AG20443 (cell line): ENCODE measurements around the gene ATP6V1F.

ENCODE experiments used
- DNase-seq: peaks from one replicate; pipeline ENCODE4 v3.0.0; 2012; ENCODE audit warnings: low spot score, mixed read lengths

The ATP6V1F gene

DNA sequence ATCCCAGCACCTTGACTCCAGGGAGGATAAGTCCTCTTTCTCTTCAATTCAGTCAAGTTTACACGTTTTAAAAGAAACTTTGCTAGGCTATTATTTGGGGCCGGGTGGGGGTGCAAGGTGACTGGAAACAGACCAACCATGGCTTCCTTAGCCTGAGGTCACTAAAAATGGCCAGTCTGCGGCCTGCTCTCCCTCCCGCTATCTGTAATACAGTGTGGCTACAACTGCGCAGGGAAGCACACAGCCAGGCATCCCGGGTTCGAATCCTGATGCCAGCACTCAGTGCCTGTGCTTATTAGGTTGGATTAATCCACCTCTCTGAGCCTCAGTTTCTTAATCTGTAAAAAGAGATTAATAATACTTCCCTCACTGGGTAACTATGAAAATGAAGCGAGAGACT is 19.5 kb downstream of the ATP6V1F start:
- no peak for DNase-seq

- peak; percentile 94 for DNase-seq
Observed at GRCh38 chr7:128883622-128884448, 21.2 kb downstream of the ATP6V1F start.

- DNase-seq = no peak
Observed at GRCh38 chr7:128884561-128885369, 22.1 kb downstream of the ATP6V1F start.

DNA sequence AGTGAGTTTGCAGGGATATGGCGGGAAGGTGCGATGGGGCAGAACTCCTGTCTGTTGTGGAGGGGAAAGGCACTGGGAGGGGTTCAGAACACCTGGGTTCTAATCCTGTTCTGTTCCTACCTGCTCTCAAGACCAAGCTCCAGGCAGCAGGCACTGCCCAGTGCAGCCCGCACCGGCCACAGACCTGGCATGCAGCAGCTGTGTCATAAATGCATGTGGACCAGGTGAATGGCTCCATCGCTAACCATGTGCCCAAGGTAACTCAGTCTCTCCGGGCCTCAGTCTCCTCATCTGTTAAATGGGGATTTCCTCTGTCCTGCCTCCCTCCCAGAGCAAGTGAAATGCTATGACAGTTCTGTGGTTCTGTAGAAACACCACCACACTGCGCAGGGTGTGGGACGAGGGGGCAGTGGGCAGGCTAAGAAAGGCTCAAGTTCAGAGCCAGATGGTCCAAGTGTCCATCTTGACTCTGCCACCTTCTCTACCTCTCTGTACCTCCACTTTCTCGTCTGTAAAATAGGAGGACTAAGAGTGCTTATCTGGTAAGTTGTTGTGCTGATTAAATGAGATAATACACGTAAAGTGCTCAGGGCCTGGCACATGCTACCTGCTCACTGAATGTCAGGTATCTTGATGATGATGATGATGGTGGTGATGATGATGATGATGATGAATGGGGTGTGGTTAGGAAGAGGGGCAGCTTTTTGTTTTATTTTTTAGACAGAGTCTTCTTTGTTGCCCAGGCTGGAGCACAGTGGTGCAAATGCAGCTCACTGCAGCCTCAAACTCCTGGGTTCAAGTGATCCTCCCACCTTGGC is 22.9 kb downstream of the ATP6V1F start:
- no peak for DNase-seq

DNA sequence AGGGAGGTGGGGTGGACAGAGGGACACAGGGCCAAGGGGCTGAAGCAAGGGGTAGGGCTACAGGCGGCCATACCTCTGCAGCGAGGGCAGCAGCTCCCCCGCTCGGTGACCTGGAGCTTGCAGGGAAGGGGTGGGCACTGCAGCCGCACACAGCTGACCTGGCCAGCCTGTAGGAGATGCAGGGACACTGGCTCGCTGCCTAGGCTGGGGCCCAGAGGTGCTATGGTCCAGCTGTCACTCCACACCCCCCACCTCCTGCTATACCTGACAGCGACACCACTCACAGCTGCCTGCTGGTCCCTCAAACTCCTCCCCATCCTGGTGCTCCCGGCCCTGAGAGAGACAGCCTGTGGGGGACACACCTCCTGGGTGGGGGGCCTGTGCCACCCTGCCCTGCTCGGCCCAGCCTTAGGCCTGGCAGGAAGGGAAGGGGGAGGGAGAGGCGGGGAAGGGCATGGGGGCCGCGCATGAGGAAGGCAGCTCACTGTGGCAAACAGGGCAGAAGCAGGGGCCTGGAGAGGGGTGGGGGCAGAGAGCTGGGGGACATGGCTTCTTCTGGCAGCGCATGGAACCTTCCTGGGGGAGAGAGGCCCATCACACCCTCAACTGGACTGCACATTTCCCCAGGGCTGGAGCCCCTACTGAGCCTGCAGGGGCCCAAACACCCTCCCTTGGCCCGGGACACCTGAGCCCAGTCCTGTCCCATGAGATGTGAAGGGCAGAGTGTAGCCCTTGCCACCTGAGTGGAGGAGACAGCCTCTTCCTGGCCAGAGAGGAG is 23.9 kb downstream of the ATP6V1F start:
- DNase-seq = no peak

DNA sequence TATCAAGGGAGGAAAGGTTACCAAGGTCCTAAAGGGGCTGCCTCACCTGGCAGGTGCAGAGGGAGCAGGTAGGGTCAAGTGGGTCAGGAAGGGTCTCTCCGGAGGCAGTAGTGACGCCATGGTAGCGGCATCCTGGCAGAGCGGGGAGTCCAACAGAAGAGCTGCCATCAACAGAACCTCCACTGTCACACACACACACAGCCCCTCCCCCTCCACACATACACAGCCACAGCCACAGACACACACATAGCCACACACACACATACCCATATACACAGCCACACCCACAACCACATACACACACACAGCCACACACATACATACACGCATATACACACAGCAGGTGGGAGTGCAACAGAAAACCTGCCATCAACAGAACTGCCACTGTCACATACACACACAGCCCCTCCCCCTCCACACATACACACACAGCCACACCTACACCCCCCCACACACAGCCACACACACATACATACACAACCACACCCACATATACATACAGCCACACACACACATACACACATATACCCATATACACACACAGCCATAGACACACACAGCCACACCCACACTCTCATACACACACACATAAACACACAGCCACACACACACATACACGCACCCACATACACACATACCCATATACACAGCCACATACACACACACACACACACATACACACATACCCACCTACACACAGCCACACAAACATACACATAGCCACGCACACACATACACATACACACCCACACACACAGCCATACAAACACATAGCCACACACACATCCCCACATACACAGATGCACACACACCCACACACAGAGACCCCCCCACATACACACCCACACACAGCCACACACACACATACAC is 24.7 kb downstream of the ATP6V1F start:
- DNase-seq = no peak

DNA sequence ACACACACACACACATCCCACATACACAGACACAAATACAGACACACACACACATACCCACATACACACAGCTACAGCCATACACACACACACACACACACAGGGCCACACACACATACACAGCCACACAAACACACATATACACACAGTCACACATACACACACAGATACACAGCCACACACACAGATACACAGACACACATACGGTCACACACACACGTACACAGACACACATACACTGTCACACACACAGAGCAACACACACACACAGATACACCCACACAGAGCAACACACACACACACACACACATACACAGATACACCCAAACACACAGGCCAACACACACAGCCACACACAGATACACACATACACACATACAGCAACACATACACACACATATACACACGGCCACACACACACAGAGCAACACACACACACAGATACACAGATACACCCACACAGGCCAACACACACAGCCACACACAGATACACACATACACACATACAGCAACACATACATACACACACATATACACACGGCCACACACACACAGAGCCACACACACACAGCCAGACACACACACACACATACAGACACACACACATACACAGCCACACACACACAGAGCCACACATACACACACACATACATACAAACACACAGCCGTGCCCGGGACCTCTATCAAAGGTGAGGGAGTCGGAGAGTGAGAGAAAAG is 25.5 kb downstream of the ATP6V1F start:
- no peak for DNase-seq

DNA sequence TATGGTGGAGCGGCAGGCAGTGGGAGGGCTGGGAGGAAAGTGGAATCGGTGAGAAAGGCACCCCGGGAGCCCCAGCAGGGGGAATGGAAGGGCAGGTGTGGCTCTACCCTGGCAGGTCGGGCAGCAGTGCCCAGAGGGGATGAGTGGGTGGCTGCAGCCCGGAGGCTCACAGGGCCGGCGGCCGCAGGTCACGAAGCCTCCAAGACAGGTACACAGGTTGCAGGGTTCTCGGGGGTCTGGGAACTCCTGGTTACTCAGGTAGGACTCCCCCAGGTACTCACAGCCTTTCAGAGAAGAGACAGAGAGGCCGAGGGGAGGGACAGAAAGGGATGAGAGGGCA is 26.1 kb downstream of the ATP6V1F start:
- DNase-seq = no peak

DNA sequence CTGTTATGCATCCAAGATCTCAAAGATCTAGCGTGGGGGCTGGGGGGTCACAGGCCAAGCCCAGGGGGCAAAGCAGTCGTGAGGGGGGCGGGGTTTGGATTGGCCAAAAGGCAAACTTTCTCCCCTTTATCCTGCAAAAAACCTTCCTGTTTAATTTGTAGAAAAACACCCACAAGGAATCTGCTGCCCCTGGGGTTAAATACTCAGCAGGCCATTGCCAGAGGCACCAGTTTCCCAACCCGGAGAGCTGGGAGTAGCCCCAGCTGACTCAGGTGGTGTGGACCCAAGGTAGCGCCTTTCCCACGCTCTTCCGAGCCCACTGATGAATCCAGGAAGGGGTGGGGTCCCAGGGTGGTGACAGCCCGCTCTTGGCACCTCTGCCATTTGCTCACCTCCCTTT is 26.5 kb downstream of the ATP6V1F start:
- no peak for DNase-seq

- no peak for DNase-seq
Observed at GRCh38 chr7:128890306-128891109, 27.9 kb downstream of the ATP6V1F start.

DNA sequence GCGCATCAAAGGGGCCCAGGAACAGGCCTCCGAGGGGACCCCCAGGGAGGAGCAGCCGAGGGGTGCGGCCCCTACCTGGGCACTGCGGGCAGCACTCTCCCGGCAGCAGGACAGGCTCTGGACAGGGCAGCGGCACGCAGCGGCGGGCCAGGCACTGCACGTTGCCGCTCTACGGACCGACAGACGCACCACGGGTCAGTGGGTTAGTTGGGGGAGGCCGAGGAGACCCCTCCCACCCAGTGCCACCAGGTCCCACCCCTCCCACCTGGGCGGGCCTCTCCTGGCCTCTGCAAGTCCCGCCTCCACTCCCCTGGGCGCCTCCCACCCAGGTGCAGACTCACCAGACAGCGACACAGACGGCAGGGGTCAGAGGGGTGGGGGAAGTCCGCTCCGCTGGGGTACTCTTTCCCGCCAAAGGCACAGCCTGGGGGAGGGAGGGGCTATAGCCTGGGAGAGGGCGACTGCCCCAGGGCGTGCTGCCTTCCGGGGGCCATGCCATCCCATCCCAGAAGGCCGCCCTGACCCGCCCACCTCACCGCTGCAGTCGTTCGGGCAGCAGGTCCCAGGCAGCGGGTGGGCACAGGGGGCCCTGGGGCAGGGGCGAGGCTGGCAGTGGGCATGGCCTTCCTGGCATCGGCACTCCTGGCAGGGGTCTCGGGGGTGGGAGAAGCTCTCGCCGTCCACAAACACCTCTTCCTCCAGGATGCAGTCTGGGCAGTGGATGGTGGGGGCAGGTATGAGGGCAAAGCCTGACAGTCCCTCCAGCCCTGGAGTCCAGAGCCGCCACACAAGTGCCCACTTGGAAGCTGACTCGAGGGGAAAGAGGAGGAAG is 28.7 kb downstream of the ATP6V1F start:
- DNase-seq = no peak

GRCh38 chr7:128891942-128892269 is 29.2 kb downstream of the ATP6V1F start:
- DNase-seq = no peak

- DNase-seq = no peak
Observed at GRCh38 chr7:128892521-128893250, 30.0 kb downstream of the ATP6V1F start.

GRCh38 chr7:128893251-128894100 is 30.8 kb downstream of the ATP6V1F start:
- DNase-seq = no peak

DNA sequence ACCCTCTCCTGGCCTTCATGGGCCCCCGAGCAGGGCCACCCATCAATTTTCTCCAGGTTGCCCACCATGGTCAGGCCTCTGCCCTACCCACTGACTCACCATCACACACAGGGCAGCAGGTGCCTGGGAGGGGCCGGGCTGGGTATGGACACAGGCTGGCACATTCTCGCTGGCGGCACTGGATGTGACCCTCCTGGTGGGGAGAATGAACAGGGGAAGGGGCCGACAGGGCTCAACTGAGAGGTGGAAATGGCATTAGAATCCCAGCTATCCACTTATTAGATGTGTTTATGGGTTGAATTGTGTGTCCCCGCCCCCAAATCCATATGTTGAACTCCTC is 31.4 kb downstream of the ATP6V1F start:
- no peak for DNase-seq

DNA sequence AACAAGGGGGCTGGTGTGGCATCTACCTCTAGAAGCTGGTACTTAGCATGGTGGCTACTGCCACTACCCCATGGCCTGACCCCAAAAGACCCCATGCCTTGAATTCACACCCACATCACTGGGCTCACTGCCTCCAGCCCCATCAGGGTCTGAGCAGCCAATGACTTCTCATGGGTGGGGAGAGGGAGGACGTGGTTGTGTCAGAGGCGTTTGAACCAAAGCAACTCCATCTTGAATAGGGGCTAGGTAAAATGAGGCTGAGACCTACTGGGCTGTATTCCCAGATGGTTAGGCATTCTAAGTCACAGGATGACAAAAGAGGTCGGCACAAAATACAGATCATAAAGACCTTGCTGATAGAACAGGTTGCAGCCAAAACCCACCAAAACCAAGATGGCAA is 32.7 kb downstream of the ATP6V1F start:
- no peak for DNase-seq

DNA sequence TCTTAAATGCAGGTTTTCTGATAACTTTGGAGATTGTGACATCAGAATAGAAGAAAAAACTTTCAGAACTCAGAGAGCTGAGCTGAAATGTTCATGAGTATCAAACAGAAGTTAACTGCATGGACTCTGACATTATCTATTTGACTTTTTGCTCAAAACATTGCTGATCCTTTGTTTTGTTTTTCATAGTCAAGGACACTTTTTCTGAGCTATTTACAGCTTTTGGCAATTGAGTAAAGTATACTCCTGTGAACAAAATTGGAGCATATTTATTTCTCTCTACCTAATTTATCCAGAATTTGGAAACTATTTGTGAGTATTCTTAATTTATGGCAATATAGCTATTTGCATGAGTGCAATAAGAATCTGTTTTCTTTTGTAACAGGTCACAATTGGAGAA is 36.7 kb downstream of the ATP6V1F start:
- DNase-seq = no peak
